ENCODE measurements around the gene TRAF3IP1.

The TRAF3IP1 gene

DNA sequence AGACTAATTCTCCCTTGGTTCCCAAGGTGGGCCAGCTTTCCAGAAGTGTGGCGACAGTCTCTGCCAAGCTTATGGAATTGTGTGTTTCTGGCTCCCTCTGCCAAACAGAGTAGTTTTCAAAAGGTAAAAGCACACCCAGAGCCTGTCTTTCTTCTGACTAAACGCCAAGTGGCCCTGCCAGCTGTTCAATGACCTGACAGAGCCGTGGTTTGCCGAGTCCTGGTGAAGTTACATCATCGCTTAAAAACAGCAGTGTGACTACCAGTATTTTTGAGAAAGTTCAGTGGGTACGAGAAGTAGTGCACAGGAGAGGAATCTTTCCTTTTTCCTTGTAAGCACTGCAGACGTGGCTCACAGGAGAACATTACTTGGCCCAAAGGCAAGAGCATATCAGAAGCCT is 33.8 kb upstream of the TRAF3IP1 start:
- TF ChIP-seq TAF1 (IDR thresholded peaks at IDR 0.05; ENCODE audit: borderline replicate concordance, insufficient read depth, low read length) = no peak
- TF ChIP-seq POLR2AphosphoS5 (IDR thresholded peaks at IDR 0.05; ENCODE audit: low read depth, low read length) = no peak
- TF ChIP-seq, protein P1, sequence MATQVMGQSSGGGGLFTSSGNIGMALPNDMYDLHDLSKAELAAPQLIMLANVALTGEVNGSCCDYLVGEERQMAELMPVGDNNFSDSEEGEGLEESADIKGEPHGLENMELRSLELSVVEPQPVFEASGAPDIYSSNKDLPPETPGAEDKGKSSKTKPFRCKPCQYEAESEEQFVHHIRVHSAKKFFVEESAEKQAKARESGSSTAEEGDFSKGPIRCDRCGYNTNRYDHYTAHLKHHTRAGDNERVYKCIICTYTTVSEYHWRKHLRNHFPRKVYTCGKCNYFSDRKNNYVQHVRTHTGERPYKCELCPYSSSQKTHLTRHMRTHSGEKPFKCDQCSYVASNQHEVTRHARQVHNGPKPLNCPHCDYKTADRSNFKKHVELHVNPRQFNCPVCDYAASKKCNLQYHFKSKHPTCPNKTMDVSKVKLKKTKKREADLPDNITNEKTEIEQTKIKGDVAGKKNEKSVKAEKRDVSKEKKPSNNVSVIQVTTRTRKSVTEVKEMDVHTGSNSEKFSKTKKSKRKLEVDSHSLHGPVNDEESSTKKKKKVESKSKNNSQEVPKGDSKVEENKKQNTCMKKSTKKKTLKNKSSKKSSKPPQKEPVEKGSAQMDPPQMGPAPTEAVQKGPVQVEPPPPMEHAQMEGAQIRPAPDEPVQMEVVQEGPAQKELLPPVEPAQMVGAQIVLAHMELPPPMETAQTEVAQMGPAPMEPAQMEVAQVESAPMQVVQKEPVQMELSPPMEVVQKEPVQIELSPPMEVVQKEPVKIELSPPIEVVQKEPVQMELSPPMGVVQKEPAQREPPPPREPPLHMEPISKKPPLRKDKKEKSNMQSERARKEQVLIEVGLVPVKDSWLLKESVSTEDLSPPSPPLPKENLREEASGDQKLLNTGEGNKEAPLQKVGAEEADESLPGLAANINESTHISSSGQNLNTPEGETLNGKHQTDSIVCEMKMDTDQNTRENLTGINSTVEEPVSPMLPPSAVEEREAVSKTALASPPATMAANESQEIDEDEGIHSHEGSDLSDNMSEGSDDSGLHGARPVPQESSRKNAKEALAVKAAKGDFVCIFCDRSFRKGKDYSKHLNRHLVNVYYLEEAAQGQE (IDR thresholded peaks at IDR 0.05; ENCODE audit: insufficient read depth in 1 of 2, low read depth in 2 of 2, low read length in 2 of 2) = no peak
- no peak for TF ChIP-seq FOXP2 (optimal IDR thresholded peaks at IDR 0.05; ENCODE audit: borderline replicate concordance, extremely low read depth, extremely low read length, insufficient read depth)
- TF ChIP-seq SIN3A (IDR thresholded peaks at IDR 0.05; ENCODE audit: borderline replicate concordance, insufficient read depth, low read length) = no peak

DNA sequence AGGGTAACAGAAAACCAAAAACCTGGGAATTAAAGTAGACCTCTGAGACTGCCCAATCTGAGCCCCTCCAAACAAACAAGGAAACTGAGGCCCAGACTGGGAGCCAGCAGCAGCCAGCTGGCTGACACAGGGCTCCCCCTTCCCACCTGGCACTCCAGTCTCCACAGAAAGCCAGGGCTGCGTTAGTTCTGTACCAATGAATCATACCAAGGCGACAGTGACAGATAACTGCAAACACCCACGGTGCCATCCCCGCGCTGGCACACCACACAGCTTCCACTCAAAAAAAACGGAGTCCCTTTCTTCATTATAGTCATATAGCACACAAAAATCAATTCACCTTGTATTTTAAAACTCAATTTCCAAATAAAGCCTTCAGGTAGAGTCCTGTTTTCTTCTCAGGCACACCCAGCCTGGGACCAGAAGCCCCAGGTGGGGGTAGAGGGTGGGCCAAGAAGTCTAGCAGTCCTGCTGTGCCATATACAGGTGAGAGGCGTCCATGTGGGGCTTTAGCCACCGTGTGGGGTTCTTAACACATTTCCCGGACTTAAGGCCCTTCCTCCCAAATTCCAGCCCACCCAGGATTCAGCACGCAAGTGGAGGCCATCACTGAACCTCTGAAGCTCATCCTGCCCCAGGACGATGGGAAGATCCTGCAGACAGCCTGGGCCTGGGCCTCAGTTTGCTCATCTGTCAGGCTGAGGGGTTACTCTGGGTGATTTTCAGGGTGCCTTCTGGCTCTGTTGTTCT is 33.2 kb upstream of the TRAF3IP1 start:
- TF ChIP-seq POLR2AphosphoS5 (IDR thresholded peaks at IDR 0.05; ENCODE audit: low read depth, low read length) (peak; percentile 10; the same call in 1 of the 2 replicates), TAF1 (IDR thresholded peaks at IDR 0.05; ENCODE audit: borderline replicate concordance, insufficient read depth, low read length) (no peak), SIN3A (IDR thresholded peaks at IDR 0.05; ENCODE audit: borderline replicate concordance, insufficient read depth, low read length) (0 out of 2 replicates have a peak, but pooled peaks have one; percentile 17), FOXP2 (optimal IDR thresholded peaks at IDR 0.05; ENCODE audit: borderline replicate concordance, extremely low read depth, extremely low read length, insufficient read depth) (no peak)
- TF ChIP-seq, protein P1 (IDR thresholded peaks at IDR 0.05; ENCODE audit: insufficient read depth in 1 of 2, low read depth in 2 of 2, low read length in 2 of 2) = no peak

GRCh38 chr2:238287737-238288649 is 32.3 kb upstream of the TRAF3IP1 start, which contains the start of gene PER2:
TSS of gene PER2 (minus strand) at chr2:238288610. CDS start at chr2:238277936, 10,674 bp downstream.
- TF ChIP-seq, protein P1 (IDR thresholded peaks at IDR 0.05; ENCODE audit: insufficient read depth in 1 of 2, low read depth in 2 of 2, low read length in 2 of 2) = no peak; a peak in 1 of 4 replicates
- TF ChIP-seq POLR2AphosphoS5 (IDR thresholded peaks at IDR 0.05; ENCODE audit: low read depth, low read length) (no peak), TAF1 (IDR thresholded peaks at IDR 0.05; ENCODE audit: borderline replicate concordance, insufficient read depth, low read length) (no peak), FOXP2 (optimal IDR thresholded peaks at IDR 0.05; ENCODE audit: borderline replicate concordance, extremely low read depth, extremely low read length, insufficient read depth) (no peak), SIN3A (IDR thresholded peaks at IDR 0.05; ENCODE audit: borderline replicate concordance, insufficient read depth, low read length) (peak; percentile 65; the same call in 1 of the 2 replicates)

DNA sequence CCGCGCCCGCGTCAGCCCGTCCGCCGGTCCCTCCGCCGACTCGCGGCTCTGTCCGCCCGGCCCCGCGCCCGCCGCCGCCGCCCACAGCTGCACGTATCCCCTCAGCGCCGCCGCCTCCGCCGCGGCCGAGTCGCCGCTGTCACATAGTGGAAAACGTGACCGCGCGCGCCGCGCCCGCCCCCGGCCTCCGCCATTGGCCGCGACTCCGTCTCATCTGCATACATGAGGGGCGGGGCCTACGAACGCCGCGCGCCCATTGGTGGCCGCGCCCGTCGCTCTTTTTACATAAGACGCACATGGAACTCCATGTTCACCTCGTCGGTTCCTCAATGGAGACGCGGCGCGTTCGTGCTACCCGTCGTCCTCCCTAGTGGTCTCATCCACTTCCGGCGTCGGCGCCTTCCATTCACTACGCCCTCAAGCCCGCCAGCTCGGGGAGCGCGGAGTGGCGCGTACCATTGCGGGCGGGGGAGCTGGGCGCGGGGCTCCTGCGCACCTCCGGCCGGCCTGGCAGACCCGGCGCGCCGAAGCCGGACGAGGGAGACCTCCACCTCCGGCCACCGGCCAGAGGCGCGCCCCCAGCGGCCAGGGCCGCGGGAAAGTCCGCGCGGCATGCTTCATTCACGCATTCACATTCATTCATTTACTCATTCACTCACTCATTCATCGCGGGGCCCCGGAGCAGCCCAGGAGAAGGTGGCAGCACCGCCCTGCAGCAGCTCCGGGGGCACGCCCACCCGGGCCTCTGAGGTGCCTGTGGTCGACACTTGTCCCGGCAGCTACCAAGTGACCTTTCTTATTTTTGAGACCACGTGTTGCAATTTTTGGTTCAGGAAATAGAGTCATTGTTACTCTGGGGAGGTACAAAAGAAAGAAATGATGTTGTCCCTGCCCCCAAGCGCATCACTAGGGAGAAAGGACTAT is 31.4 kb upstream of the TRAF3IP1 start:
- TF ChIP-seq POLR2AphosphoS5 (IDR thresholded peaks at IDR 0.05; ENCODE audit: low read depth, low read length) = no peak
- TF ChIP-seq FOXP2 (optimal IDR thresholded peaks at IDR 0.05; ENCODE audit: borderline replicate concordance, extremely low read depth, extremely low read length, insufficient read depth) = no peak
- peak; percentile 90; the same call in 1 of the 2 replicates for TF ChIP-seq SIN3A (IDR thresholded peaks at IDR 0.05; ENCODE audit: borderline replicate concordance, insufficient read depth, low read length)
- TF ChIP-seq TAF1 (IDR thresholded peaks at IDR 0.05; ENCODE audit: borderline replicate concordance, insufficient read depth, low read length) = no peak; the same call in 1 of the 2 replicates
- TF ChIP-seq, protein P1 (IDR thresholded peaks at IDR 0.05; ENCODE audit: insufficient read depth in 1 of 2, low read depth in 2 of 2, low read length in 2 of 2) = no peak

All from PFSK-1 (cell line).